Panc1 (cell line): ENCODE measurements around the gene BTG4.
A peak's percentile ranks its signal among the peaks of the same experiment; 100 is the strongest.

Source experiments
- POLR2AphosphoS5 ChIP-seq: IDR thresholded peaks from 2 replicates; pipeline ENCODE4 v1.6.1; 2012; ENCODE audit warnings: mild to moderate bottlenecking, low read depth, low read length, moderate library complexity
- TF ChIP-seq, protein P1 (sequence below): fragments of 450-650 bp; IDR thresholded peaks from 2 replicates; pipeline ENCODE4 v1.5.1; 2017; ENCODE audit warnings: mild to moderate bottlenecking
- TF ChIP-seq, protein P2 (sequence below), 2 experiments: IDR thresholded peaks; 2 replicates each; pipeline ENCODE4 v1.6.1; 2011 to 2012; ENCODE audit warnings: low read depth in 2 of 2, control low read depth in 1 of 2, low read length in 1 of 2, mild to moderate bottlenecking in 1 of 2, moderate library complexity in 1 of 2; ENCODE audit not compliant: insufficient read depth in 1 of 2

DNA sequence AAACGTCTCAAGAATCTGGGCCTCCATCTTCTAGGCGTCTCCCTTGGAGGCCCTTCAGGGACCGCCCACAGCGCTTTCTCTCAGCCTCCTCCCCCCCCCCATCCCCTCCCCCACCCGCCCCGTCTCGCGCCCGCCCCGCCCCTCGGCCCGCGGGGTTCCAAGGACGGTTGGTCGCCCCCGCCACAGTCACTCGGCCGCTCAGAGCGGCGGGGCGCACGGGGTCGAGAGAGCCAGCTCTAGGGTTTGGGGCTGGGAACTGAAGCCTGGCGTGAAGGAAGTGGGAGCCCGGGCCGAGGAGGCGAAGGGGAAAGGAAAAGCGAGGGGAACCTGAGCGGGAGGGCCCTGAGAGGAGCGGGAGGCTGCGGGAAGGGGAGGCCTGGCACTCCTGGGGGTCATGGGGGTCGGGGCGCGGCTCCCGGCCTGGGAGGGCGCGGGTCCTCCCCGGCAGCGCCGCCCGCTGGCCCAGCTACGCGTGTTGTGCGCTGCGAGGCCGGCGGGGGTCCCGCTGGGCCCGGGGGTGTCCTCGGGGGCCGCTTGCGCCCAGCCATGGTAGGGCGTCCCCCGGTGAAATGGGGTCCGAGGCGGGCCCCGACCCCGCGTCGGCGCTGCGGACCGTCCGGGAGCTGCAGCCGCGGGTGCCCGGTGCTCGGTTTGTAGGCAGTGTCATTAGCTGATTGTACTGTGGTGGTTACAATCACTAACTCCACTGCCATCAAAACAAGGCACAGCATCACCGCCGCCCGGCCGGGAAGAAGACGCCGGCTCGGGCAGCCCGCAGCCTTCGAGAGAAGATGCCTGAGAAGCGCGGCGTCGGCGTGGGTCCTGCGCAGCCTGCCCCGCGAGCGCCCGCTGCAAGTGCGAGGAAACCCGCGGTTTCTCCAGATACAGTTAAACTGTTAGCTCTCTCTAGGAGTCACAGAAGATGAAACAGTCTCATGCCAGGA lies at the start of gene BTG4:
- no peak for TF ChIP-seq POLR2AphosphoS5
- TF ChIP-seq, protein P1, sequence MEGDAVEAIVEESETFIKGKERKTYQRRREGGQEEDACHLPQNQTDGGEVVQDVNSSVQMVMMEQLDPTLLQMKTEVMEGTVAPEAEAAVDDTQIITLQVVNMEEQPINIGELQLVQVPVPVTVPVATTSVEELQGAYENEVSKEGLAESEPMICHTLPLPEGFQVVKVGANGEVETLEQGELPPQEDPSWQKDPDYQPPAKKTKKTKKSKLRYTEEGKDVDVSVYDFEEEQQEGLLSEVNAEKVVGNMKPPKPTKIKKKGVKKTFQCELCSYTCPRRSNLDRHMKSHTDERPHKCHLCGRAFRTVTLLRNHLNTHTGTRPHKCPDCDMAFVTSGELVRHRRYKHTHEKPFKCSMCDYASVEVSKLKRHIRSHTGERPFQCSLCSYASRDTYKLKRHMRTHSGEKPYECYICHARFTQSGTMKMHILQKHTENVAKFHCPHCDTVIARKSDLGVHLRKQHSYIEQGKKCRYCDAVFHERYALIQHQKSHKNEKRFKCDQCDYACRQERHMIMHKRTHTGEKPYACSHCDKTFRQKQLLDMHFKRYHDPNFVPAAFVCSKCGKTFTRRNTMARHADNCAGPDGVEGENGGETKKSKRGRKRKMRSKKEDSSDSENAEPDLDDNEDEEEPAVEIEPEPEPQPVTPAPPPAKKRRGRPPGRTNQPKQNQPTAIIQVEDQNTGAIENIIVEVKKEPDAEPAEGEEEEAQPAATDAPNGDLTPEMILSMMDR: peak; percentile 76
- TF ChIP-seq, protein P2, sequence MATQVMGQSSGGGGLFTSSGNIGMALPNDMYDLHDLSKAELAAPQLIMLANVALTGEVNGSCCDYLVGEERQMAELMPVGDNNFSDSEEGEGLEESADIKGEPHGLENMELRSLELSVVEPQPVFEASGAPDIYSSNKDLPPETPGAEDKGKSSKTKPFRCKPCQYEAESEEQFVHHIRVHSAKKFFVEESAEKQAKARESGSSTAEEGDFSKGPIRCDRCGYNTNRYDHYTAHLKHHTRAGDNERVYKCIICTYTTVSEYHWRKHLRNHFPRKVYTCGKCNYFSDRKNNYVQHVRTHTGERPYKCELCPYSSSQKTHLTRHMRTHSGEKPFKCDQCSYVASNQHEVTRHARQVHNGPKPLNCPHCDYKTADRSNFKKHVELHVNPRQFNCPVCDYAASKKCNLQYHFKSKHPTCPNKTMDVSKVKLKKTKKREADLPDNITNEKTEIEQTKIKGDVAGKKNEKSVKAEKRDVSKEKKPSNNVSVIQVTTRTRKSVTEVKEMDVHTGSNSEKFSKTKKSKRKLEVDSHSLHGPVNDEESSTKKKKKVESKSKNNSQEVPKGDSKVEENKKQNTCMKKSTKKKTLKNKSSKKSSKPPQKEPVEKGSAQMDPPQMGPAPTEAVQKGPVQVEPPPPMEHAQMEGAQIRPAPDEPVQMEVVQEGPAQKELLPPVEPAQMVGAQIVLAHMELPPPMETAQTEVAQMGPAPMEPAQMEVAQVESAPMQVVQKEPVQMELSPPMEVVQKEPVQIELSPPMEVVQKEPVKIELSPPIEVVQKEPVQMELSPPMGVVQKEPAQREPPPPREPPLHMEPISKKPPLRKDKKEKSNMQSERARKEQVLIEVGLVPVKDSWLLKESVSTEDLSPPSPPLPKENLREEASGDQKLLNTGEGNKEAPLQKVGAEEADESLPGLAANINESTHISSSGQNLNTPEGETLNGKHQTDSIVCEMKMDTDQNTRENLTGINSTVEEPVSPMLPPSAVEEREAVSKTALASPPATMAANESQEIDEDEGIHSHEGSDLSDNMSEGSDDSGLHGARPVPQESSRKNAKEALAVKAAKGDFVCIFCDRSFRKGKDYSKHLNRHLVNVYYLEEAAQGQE (IDR thresholded peaks at IDR 0.05; ENCODE audit: insufficient read depth in 1 of 2, low read depth in 2 of 2, low read length in 1 of 2): no peak
